GM21825 (cell line): ENCODE data around the gene KIF21A.
"Not testable (repeated sequence)": the region's sequence is repeated elsewhere in the genome, so short reads cannot be mapped to it uniquely, and the experiment has no call there.

Source experiments
- ATAC-seq: cut with Tn5 transposase; IDR thresholded peaks from one replicate; pipeline ENCODE4 v1.9.1; 2021; ENCODE audit warnings: mild to moderate bottlenecking, moderate library complexity; ENCODE audit not compliant: unreplicated experiment

Gene KIF21A

DNA sequence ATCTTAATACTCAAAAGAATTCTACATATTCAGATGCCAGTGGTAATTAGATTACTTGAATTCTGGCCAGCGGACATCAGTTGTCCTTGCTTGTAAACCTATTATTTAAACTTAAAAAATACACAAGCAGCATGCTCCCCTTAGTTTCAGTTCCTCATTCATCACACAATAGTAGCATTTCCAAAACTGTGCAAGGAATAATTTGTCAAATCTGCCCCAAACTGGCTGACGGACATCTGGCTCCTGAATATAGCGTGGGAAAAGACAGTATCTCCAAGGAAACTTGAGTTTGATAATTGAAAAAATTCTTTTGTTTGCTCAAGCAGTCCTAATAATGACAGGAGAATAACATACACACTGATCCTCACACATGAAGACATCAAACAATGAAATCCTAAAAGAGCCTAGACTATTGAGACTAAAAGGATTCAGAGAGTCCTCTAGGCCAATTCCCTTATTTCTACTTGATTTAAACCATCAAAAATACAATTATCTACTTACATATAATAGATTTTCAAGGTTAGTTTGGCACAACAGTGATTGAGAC is 90.4 kb downstream of the KIF21A start:
- no peak for ATAC-seq

DNA sequence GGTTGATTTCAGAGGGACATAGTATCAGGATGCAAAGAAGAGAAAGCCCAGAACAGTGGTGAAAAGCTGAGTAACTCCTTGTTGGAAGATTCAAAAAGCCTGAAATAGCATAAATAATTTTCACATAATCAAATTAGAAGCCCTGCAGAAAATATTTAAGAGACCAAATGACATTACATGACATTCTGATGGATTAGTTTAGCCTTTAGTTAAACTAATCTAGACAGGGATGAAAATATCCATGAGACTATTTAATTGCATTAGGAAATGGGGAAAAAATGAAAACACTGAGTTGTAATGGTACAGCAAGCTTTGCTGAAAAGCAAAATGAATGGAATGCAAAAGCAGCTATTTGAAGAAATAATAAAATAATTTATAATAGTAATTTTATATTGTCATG is 91.8 kb downstream of the KIF21A start:
- ATAC-seq, result no peak

DNA sequence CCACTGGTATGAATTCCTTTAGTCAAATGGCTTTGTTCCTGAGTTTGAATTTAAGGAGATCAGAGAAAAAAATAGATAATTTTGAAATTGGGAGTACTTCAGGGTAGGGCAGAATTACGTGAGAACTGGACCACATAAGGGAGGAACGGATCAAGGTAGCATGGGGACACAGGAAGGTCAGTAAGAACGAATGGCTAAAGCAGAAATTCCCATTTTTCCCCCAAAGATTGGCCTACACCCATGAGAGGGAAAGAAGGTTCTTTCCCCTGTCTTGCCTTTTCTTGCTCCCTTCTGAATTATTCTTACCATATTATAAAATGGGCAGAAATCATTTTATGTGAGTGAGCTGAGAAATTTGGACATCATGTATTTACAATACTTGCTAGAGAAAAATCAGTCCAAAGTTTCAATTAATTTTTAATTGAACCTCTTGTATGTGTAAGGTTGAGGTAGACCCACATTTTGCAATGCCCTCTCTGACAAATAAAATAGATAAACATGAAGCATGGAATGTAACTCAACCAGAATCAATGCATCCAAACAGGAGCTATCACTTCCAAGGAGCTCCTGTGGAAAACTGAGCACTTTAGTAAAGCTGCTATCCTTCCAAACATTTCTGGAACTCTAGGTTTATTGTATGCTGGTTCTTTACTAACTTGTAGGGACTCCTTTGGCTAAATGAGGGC is 93.8 kb downstream of the KIF21A start:
- no peak for ATAC-seq

DNA sequence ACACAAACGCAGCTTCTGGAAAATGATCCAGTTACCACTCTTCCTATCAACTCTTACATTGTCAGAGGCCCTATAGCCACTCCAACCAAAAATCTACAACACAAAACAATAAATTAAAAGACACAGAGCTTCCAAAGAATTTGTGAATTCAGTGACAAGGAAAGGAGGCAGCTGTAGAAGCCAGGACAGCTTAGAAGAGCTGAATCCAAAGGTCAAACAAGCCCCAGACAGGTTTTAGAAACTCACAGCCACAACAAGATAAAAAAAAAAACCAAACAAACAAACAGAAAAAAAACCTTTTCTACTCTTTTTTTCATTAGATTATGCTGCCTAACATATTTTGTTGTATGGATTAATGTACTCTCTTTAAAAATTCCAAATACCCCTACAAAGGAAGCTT is 94.4 kb downstream of the KIF21A start:
- no peak for ATAC-seq

DNA sequence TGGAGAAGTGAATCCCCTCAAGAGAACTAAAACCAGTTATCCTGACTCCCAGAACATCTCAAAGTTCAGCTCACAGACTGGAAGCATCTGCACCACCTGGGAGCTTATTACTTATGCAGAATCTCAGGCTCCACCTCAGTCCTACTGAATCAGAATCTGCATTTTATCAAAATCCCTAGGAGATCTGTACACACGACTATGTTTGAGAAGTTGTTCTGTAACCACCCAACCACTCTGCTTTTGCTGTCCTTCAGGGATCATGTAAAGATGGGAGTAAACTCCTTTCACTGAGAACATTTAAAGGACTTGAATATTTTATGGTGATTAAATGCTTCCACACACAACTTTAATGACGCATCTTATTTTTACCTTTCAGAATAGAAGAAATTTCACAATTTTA is 98.0 kb downstream of the KIF21A start:
- no peak for ATAC-seq

DNA sequence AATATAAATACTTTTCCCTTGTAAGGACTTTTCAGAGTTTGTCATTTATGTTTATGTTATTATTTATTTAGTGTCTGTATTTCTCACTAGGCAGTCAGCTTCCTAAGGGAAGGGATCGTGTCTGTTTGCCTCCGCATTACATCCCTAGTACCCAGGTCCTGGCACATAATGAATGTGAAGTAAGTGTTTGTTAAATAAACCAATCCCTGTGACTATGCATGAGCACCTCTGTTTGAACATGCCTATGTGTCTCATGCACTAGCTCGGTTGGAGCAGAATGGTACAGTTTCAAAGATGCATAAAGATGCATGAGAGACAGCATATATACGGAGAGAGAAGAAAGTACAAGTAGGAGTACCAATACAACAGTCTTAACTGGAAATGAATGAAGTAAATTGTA is 99.3 kb downstream of the KIF21A start:
- ATAC-seq, result no peak

DNA sequence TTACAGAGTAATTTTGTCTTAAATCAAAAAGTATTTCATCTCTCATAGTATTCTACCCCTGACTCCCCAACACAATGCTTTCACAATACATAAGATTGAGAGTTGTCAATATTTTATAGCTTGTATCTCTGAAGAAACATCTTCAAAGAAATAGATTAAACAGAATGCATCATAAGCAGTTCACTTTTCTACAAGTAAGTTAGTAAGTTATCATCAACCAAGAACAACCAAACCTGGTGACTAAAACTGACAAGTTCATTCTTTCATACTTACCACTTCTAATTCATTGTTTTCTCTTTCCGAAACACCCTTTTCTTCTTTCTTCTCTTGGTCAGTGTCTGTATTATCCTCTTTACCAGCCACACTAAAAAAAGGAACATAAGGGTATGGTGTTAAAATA is 101.2 kb downstream of the KIF21A start:
- ATAC-seq, result no peak

DNA sequence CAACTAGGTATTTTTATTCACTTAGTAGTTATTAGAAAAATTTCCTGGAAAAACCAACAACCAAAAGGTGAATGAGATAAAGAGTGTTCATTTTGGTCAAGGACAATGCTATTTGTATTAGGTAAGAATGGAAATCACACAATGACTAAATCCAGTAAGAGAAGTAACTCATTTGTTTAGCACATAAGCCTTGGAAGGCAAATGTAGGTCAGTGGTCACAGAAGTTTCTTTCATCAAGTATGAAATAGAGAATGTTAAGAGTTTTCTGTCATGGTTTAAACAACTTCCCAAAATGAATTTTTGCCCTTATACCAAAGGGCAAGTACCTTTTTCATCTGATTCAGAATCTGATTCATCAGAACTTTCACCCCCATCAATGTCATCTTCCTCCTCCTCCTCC is 101.7 kb downstream of the KIF21A start:
- no peak for ATAC-seq

DNA sequence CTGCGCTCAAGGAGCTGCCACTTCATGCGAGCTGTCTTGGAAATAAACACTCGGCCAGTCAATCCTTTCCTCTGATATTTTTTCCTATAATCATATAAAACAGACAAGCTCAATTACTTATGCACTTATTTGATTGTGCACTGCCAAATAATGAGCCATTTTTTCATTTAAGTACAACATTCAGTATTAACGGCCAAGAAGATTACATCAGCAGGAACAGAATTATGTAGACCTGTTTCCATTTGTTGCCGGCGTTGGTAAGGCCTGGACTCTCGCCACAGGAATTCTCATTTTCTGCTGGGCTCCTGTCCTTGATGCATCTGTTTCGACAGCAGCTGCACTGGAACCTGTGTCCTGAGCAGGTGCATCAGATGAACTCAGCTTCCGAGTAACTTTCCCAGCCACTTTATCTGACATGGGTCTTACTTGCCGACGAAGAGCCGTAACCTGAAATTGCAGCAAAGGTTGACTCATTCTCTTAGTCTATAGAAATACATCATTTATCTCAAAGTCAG is 110.2 kb downstream of the KIF21A start:
- no peak for ATAC-seq

DNA sequence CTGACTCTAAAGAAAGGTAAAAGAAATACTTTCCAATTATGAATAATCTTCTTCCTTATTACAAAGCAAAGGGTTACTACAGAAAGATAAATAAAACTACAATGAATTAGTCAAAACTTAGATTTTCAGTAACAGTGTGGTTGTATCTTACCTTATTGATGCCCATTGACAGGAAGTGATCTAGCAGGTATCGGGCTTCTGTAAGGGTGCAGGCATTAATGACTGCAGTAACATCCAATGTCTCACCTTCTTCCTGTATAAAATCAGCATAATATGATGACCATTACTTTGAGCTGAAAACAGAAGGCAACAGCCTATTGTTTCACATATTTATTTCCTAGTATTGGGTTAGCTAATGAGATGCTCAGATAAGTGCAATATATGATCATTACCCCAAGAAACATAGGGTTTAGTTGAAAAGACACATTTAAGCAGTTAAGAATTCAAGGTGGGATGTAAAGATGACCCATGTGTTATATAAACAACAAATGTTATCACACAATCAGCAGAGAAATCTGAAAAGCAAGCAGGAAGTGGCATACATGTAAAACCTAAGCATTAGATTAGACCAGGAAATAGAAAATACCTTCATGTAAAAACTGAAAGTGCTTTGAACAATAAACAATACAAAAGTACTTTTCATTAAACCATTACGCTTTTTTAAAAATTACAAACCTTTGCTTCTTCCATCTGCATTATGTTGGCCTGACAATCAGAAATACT is 111.2 kb downstream of the KIF21A start:
- no peak for ATAC-seq

DNA sequence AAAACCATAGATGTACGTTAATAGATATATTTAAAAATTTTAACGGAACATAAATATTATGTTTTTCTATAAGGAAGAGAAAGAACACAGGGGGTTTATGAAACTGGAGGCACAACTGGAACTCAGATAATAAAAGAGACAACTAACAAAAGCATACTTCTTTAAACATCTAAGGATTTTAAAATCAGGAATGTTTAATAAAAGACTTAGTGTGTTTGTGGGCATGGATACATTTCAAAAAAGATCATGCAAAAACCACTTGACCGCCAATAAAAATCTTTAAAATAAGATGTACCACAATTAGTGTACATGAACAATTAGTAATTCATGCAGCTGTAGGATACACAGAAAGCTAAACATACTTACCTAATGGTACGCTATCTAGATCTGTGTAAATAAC is 113.0 kb downstream of the KIF21A start:
- ATAC-seq, result no peak

DNA sequence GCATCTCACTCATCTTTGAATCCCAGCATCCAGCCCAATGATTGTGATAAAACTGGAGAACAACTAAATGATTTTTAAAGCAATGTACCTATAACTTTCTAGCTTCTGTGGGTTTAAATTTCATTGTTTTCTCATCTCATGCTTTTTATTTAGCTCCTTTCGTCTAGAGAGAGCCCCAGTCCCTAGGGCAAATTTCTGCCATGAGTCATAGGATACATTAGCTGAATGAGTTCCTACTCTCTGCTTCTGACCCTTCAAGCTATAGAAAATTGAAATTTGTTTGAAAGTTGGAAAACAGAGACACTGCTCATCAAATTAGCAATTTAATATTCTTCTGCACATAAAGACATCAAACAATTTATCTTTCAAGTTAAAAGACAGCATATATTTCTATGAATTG is 113.9 kb downstream of the KIF21A start:
- no peak for ATAC-seq

DNA sequence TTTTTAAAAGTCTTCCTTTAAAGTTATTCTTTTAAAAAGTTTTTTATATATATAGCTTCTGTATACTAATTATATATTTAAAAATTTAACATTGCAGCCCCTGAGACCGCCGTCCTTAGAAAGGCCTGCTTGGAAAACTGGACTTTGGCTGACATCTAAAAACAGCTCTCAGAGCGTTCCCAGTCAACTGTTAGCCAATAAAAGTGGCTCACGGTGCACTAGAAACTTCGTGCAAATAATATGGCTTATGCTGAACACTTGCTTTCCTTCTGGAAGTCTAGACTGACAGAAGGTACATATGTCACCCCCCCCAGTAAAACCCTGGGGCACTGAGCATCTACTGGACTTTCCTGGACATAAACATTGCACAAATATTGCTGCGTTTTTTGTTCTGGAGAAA is 115.0 kb downstream of the KIF21A start:
- ATAC-seq, result no peak

DNA sequence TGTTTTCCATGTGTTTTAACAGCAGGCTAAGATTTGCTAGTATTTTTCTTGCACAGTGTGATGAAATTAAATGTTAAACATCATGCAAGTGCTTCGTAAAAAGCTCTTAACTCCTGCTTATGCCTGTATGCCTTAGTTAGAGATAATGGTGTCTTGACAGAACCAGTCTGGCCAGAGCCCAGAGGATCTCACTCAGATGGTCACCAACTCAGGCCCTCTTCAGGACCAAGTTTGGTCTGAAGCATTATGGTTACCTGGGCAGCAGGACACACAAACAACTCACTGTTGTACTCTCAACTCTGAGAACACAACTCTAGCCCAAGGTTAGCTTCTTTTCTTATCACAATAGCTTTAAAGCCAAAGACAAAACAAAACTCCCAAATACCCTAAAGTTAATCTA is 115.4 kb downstream of the KIF21A start:
- ATAC-seq, result no peak

DNA sequence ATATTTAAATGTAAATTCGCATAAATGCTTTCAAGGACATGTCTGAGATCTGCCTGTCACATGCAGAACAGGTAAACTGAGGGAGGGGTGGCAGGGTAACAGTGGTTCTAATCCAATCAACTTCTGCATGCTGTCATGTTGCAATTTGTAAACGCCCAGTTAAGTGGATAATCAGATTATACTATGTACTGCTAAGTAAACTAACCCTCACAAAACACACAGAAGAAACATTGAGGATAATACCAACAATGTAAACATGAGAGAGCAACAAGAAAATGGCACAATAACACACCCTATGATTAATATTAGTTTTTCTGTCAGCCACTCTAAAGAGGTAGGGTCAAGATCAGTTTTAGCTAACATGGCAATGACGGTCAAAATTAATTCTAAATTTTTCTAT is 123.7 kb downstream of the KIF21A start:
- ATAC-seq, result no peak

DNA sequence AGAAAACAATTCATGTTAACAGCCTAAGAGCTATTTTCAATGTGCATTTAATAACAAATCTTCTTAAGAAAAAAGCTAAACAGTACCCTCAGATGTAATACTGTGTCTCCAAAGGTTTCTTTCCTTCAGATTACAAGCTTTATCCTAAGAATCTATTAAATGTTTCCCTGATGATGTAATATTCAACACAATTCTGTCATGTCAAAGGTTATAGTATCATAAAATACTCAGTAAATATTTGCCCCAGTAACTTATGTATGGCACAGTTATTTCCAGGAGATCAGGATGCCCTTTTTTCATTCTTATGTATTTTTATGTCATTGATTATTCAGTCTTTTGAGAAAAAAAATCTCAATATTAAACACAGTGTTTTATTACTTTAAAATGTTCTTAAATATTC is 128.4 kb downstream of the KIF21A start:
- ATAC-seq, result no peak

DNA sequence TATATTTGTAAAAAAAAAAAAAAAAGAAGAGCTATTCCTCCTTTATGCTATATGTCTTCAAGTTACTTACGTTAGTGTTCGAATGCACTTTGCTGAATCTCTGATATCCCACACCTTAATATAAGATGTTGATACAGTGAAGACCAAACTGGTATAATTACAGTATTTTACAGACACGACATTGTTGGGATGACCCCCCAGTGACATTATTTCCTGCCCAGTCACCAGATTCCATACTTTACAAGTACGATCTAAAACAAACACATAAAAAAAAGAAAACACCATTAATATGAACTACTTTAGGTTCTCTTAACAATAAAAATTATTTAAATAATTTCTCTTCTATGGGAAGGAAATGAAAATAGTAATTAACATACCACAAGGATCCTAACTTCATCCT is 133.4 kb downstream of the KIF21A start:
- ATAC-seq, result no peak

DNA sequence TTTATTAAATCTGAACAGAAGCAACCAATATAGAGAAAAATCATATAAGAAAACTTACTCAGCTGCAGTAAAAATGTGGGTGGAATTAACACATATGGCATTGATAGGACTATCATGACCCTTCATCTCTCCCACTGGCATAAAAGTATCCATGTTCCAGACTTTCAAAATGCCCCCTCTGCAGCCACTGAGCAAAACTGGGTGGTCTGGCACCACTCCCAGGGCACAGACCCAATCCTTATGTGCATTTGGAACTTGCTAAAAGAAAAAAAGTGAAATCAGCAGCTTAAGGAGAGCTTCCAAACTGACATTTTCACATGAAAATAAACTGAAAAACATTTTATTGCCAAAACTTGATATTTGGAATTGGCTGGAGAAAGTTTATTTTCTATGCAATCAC is 141.5 kb downstream of the KIF21A start:
- no peak for ATAC-seq

DNA sequence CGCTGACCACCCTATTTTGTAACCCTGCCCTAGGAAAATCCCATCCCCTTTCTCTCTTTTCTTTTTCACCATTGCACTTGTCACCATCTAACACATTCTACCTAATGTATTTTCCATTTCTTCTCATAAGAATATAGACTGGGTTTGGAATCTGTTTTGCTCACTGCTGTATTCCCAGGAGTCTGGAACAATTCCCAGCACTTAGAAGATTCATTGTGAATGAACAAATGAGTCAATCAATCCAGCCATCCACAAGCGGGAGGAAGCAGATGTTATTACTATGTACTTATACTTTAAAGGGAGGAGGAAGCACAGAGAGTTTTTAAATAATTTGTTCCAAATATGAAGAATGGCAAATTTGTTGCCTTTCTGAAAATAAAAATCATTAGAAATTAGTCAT is 142.1 kb downstream of the KIF21A start:
- no peak for ATAC-seq

DNA sequence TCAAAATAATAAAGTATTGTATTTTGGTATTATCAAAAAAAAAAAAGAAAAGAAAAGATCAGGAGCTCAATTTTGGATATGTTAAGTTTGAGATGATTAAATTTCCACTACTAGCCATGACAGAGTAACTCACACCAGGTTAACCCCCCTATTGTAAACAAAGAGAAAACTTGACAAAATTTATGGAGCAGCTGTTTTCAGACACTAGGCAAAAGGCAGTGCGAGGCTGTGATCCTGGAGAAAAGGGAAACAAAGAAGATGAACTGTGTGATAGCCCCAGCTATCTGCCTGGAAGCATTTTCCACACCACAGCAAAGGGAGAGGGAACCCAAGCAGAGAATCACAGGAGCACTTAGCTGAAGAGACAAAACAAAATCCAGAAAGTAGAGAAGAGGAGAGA is 145.0 kb downstream of the KIF21A start:
- ATAC-seq, result no peak

DNA sequence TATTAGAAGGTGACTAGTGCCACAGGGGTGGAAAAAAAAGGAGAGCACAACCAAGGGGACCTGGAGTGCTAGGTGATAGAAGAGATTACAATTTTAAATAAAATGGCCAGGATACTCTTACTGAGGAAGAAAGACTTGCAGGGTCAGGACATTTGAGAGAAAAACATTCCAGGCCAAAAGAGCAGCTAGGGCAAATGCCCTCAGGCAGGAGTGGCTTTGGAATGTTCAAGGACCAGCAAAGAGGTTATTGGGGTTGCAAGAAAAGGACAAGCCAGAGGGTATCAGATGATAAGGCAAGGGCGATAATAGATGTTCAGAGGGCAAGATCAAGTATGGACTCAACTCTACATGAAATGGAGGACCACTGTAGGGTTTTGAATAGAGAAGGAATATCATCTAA is 146.4 kb downstream of the KIF21A start:
- ATAC-seq, result no peak

DNA sequence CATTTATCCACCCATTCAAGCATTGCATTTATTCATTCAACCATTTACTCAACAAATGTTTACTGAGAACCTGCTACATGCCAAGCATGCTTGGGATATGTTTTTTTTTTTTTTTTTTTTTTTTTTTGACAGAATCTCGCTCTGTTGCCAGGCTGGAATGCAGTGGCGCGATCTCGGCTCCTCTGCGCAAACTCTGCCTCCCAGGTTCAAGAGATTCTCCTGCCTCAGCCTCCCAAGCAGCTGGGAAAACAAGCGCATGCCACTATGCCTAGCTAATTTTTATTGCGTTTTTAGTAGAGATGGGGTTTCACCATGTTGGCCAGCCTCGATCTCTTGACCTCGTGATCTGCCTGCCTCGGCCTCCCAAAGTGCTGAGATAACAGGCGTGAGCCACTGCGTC is 147.3 kb downstream of the KIF21A start:
- not testable (repeated sequence) for ATAC-seq
